Measurements from ENCODE around the gene SLC13A4.

GRCh38 chr7:135759532-135759931 lies 31.5 kb upstream of the SLC13A4 start:
- no peak for TF ChIP-seq CTCF (conservative IDR thresholded peaks at IDR 0.05 in 1 of 2, IDR thresholded peaks at IDR 0.05 in 1 of 2; ENCODE audit: low read depth in 1 of 2, low read length in 2 of 2)
- no peak for TF ChIP-seq EZH2 (IDR thresholded peaks at IDR 0.05; ENCODE audit: low read length, missing control alignments)

Measured in fibroblast of lung (primary cell).